BJ (cell line): ENCODE data around the gene VANGL1. TPM values are rescaled to one million over a fixed set of nuclear protein-coding genes. Genes with fewer than 3 reads are reported as not detected.

Experiments
- CTCF ChIA-PET: fragments of 350-600 bp; formaldehyde crosslinking; extraction: SDS; loops from one replicate; lab custom pipeline; 2021; ENCODE audit warnings: antibody characterized with exemption, inconsistent platforms; lab: Yijun Ruan, JAX
- POLR2A ChIA-PET: fragments of 300-600 bp; sonication (Branson Sonifier 250); formaldehyde crosslinking; extraction: SDS; loops from one replicate; lab custom pipeline; 2021; ENCODE audit warnings: antibody characterized with exemption; lab: Charles Lee
- DNase-seq: peaks from one replicate; pipeline ENCODE4 v3.0.0-alpha.2; 2011; ENCODE audit warnings: low read depth
- H3K27me3 ChIP-seq: 2 replicates; pipeline ENCODE4 v1.6.0; 2011; ENCODE audit warnings: low read length; ENCODE audit not compliant: control insufficient read depth, insufficient read depth
- H3K36me3 ChIP-seq: 2 replicates; pipeline ENCODE4 v1.5.1; 2011; ENCODE audit warnings: low read length; ENCODE audit not compliant: control insufficient read depth, insufficient read depth
- H3K4me3 ChIP-seq: 2 replicates; pipeline ENCODE4 v1.5.1; 2011; ENCODE audit warnings: low read depth, mild to moderate bottlenecking, control low read depth, low read length
- CTCF ChIP-seq: IDR thresholded peaks from 2 replicates; pipeline ENCODE4 v1.5.1; 2011; ENCODE audit warnings: low read depth, mild to moderate bottlenecking, control low read depth, inconsistent platforms, low read length, moderate library complexity; ENCODE audit not compliant: insufficient read depth
- polyA plus RNA-seq: library from polyadenylated mRNA; depleted of rRNA; stranded (reverse); fragments of >200 nt; gene quantifications from 2 replicates; pipeline ENCODE4 v1.2.3, GENCODE V29; 2011

Gene VANGL1
- polyA plus RNA-seq, 1 experiment, result 11.6 TPM

- H3K4me3 ChIP-seq, result no peak overlapping the region
- TF ChIP-seq CTCF, result no peak
- peaks cover 3% of the 10 kb centered on the region for H3K36me3 ChIP-seq
- CTCF ChIA-PET, result interaction anchor here (1.4 kb wide), 1 partner anchor 53 kb away, joined by 3 read pairs; no protein-coding TSS in a partner anchor
- DNase-seq, result no peak
- POLR2A ChIA-PET, result interaction anchor here (0.6 kb wide), 1 partner anchor 117 kb away, joined by 4 read pairs; no protein-coding TSS in a partner anchor
- no peaks in the 10 kb centered on the region for H3K27me3 ChIP-seq
These were observed 12.4 kb downstream of the VANGL1 start for GRCh38 chr1:115654125-115654524.

GRCh38 chr1:115654663-115655305 is 13.0 kb downstream of the VANGL1 start:
- ChIA-PET POLR2A (interaction anchor here (0.6 kb wide), 1 partner anchor 117 kb away, joined by 4 read pairs; no protein-coding TSS in a partner anchor), CTCF (interaction anchor here (0.6 kb wide), 1 partner anchor 13 kb away, joined by 3 read pairs; the partner anchor contains the start of gene VANGL1)
- TF ChIP-seq CTCF, result no peak
- no peak for DNase-seq
- Histone ChIP-seq H3K4me3 (no peak overlapping the region), H3K36me3 (peaks cover 4% of the 10 kb centered on the region), H3K27me3 (no peaks in the 10 kb centered on the region)

GRCh38 chr1:115655306-115655663 is 13.5 kb downstream of the VANGL1 start:
- POLR2A ChIA-PET, result no interaction called here
- CTCF ChIA-PET, result interaction anchor here (0.6 kb wide), 2 partner anchors 14 to 113 kb away, joined by 3 read pairs; partner anchors contain the start of genes CASQ2 and VANGL1
- peaks cover 5% of the 10 kb centered on the region for H3K36me3 ChIP-seq
- no peak for TF ChIP-seq CTCF
- H3K4me3 ChIP-seq, result no peak overlapping the region
- no peak for DNase-seq
- no peaks in the 10 kb centered on the region for H3K27me3 ChIP-seq

GRCh38 chr1:115655916-115656315 is 14.1 kb downstream of the VANGL1 start:
- ChIA-PET POLR2A (no interaction called here), CTCF (interaction anchor here (0.6 kb wide), 1 partner anchor 113 kb away, joined by 3 read pairs; the partner anchor contains the start of gene CASQ2)
- TF ChIP-seq CTCF, result no peak
- Histone ChIP-seq H3K27me3 (no peaks in the 10 kb centered on the region), H3K36me3 (peaks cover 7% of the 10 kb centered on the region), H3K4me3 (no peak overlapping the region)
- no peak for DNase-seq

- TF ChIP-seq CTCF, result no peak
- no peaks in the 10 kb centered on the region for H3K27me3 ChIP-seq
- DNase-seq, result no peak
- CTCF ChIA-PET, result interaction anchor here (1.9 kb wide), 1 partner anchor 14 kb away, joined by 4 read pairs; no protein-coding TSS in a partner anchor
- peaks cover 7% of the 10 kb centered on the region for H3K36me3 ChIP-seq
- no peak overlapping the region for H3K4me3 ChIP-seq
- POLR2A ChIA-PET, result no interaction called here
These were observed 14.8 kb downstream of the VANGL1 start for GRCh38 chr1:115656461-115657077.
